GM21390 (cell line): ENCODE results near the gene PARP11.
A peak's percentile ranks its signal among the peaks of the same experiment; 100 is the strongest.

ENCODE experiments used
- ATAC-seq: cut with Tn5 transposase; IDR thresholded peaks from one replicate; pipeline ENCODE4 v1.9.1; 2021; ENCODE audit not compliant: unreplicated experiment

Gene PARP11

DNA sequence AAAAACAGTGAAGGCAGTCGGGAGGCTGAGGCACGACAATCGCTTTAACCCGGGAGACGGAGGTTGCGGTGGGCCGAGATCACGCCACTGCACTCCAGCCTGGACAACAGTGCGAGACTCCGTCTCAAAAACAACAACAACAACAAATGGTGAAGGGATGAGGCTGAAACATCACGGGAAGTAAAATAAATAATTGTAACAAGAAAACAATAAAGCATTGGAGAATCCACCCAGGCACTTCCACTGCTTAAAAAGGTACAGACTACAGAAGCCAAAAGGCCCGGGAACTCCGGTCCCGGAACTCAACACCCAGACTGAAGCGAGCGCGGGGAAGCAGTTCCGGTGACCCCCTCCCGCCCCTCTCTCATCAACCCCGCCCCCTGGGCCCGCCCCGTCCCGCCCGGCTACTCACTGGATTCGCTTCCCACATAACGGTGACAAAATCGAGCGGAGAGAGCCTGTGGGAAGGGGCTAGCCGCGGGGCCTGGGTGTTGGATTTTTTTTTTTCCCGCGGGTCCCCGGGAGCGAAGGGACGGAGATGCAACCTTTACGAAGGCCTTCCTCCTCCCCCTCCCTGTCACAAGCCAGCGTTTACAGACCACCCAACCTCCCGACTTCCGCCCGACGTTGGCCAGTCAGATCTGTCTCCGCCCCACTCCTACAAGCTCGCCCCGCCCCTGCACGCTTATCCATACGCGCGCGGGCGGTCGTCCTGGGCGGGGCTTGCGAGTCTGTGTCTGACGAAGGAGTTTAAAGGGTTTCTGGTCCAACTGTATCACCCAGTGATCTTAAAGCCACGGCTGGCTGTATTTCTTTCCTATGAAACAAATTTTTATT, at the start of gene PARP11:
Gene PARP11 (minus strand): TSS at position 600 of the 837 bp plus-strand sequence. CDS start 170 bp downstream, at position 430.
- peak; percentile 84 for ATAC-seq

DNA sequence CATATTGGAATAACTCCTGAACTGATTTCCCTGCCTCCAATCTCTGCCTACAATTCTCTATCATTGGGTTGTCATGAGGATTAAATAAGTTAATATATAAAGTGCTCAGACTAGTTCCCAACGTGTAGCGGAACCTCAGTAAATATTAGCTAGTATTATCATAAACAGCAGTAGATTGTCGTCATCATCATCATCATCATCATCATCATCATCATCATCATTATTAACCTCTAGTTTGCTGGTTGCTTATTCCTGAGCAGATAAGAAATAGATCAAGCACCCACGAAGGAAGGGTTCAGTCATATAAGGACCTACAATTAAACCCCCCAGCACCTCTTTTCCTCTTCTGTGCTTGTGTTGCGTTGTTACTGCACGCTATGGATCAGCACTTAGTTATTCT, 48.8 kb upstream of the PARP11 start:
- no peak for ATAC-seq

DNA sequence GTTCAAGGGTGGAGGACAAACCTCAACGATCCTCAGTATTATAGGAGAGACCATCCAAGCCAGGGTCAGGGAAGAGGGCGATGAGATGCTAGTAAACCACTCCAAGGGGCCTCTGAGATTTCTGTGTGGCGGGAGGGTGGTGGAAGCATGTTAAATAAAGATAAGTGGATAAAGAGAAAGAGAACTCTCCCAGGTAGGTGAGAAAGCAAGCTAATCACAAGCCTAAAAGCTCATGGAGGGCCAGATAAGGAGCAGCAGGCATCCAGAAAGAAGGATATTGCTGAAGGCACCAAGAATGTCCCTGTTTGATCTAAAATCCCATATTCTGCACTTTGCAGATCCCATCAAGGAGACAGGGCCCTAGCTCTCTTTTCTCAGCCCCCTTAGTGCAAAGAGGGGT, 48.3 kb upstream of the PARP11 start:
- no peak for ATAC-seq

GRCh38 chr12:3921151-3921471, 47.9 kb upstream of the PARP11 start:
- ATAC-seq = no peak

DNA sequence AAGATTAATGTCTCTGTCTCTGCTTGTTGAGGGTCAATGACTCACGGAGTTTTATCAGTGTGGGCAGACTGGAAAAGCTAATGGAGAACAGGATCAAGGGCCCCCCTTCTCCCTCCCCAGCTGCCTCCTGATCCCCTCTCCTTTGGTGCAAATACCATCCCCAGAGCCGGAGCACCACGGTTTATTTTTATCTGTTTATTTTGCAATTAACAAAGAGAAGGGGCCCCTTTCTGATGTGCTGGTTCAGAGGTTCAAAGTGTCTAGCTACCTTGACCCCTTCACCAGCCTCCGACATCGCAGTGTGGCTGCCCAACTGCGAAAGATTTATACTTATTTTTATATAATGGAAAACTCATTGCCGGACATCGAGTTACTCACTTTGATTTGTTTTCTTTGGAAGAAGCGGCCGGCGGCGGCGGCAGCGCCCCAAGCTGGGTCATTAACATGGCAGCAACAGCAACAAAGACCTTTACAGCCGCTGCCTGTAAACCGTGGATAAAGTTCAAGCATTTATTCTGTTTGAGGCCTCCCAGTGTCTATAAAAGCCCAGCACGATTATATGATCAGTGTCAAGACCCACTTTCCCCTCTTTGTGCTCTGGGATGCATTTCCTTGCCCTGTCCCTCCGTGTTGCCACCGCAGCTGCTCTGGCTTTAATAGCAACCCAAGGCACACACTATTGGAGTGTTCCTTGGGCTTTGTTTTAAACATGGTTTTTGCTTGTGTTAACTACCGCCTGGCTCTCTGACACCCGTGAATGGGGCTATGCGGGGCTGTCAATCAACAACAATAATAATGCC, 47.4 kb upstream of the PARP11 start:
- no peak for ATAC-seq

GRCh38 chr12:3913278-3913677, 40.1 kb upstream of the PARP11 start:
- no peak for ATAC-seq

DNA sequence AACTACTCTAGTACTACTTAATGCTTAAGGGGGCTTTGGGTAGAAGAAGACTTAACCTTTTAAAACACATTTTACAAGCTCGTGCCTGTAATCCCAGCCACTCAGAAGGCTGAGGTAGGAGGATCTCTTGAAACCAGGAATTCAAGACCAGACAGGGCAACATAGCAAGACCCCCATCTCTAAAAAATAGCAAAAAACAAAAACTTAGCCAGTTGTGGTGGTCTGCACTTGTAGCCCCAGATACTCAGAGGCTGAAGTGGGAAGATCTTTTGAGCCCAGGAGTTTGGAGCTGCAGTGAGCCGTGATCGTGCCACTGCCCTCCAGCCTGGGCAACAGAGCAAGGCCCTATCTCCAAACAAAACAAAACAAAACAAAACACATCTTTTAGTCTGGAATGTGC, 39.7 kb upstream of the PARP11 start:
- no peak for ATAC-seq

DNA sequence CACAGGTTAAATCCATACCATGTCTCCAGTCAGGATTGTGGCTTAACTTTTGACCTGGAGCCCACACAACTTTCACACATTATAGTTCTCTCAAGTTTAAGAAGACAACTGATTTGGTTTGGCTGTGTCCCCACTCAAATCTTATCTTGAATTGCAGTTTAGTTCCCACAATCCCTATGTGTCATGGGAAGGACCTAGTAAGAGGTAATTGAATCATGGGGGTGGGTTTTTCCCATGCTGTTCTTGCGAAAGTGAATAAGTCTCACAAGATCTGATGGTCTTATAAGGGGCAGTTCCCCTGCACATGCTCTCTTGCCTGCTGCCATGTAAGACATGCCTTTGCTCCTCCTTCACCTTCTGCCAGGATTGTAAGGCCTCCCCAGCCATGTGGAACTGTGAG, 38.2 kb upstream of the PARP11 start:
- no peak for ATAC-seq

DNA sequence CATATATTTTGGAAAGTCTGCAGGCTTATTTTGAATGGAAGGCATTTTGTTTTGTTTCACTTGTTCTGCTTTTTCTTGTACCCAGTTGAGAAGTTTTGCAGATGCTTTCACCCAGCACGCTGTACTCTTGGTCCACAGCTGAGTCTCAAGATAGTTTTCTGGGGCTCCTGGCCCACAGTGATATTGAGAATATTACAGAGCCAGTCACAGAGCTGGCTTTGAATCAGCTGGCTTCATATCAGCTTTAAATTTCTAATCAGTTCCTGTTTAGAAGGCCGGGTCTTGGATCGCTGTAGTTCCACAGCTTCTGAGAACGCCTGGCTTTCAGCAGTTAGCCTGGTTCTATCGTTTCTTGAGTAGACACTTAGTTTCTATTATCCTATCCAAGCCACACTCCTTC, 32.5 kb upstream of the PARP11 start:
- ATAC-seq = no peak

DNA sequence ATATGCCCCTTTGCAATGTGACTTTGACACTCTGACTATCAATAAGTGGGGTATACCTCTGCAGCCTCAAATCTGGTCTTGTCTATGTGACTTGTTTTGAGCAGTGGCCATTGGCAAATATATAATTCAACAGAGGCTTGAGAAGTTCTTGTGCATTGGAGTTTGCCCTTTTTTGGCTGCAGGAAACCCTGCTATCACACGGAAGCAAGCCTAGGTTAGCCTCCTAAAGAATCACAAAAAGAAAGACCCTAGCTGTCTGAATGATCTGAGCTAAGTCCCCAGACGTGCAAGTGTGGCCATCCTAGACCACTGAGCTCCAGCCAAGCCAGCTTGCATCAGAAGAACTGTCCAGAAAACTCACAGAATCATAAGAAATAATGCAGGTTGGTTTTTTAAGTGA, 31.8 kb upstream of the PARP11 start:
- ATAC-seq = no peak

DNA sequence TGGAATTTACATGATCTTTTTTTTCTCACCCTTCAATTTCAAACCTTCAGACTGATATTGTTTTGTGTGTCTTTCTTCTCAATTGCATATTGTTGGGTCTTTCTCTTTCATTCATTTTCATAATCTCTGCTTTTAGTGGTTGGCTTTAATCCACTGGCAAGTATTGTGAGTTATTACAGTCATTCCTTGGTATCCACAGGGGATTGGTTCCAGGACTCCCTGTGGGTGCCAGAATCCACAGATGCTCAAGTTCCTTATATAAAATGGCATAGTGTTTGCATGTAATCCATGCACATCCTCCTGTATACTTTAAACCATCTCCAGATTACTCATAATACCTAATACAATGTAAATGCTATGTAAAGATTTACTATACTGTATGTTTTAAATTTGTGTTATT, 29.7 kb upstream of the PARP11 start:
- no peak for ATAC-seq

GRCh38 chr12:3901116-3901515, 27.9 kb upstream of the PARP11 start:
- ATAC-seq = no peak

DNA sequence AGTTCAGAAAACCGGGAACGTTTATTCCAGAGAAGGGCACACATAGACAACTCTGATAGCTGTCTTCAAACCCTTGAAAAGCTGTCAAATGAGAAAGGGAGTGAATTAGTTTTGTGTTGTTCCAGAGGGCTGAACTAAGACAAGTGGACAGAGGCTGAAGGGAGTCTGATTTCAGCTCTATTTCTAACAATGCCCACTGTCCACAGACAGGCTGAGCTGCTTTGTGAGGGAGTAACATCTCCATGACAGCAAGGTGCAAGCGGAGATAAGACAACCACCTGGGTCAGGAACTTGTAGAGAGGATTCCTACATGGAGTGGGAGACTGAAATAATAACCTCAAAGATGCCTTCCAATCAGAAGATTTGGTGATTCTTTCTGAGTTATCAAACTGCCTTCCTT, 25.6 kb upstream of the PARP11 start:
- no peak for ATAC-seq

GRCh38 chr12:3897371-3897971, 24.3 kb upstream of the PARP11 start:
- no peak for ATAC-seq

DNA sequence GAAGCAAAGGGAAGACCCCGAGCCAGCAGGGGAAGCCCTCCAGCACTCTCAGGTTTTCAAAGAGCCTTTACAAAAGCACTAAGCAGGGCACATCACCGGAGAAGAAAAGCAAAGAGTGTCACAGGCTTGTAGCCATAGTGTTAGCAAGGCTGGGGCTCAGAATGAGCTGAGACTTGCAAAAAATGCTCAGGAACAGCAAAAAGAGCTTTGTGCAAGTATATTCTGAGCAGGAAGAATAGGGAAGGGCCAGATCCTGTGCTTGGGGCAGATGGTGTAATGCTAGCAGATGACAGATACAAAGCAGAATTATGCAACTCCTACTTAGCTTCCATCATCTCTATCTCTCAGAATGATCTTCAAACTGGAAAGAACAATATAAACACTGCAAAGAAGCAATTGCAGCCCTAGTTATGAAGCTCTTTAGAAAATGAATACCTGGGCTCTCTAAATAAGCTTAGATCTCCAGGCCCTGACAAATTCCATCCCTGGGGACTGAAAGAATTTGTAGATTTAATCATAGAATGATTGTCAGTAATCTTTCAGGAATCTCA, 23.7 kb upstream of the PARP11 start:
- ATAC-seq = no peak

GRCh38 chr12:3896356-3896755, 23.2 kb upstream of the PARP11 start:
- no peak for ATAC-seq

- no peak for ATAC-seq
Measured at GRCh38 chr12:3892631-3893030, 19.4 kb upstream of the PARP11 start.

- ATAC-seq = no peak
Measured at GRCh38 chr12:3891201-3891600, 18.0 kb upstream of the PARP11 start.

DNA sequence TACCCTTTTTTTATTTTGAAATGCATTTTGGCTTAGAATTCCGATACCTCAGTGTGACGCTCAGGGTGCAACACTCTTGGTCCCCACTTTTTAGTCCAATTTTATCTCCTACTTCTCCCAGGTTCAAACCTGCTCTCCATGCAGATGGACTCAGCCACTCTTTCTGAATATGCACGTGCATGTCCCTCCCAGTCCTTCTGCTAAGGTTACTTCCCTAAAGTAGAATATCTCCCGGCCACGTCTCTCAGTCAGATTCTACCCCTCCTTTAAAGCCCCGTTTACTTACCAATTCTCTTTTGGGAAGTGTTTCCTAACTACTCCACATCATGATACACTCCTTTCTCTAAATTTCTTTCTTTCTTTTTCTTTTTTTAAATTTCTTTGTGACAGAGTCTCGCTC, 15.5 kb upstream of the PARP11 start:
- no peak for ATAC-seq

DNA sequence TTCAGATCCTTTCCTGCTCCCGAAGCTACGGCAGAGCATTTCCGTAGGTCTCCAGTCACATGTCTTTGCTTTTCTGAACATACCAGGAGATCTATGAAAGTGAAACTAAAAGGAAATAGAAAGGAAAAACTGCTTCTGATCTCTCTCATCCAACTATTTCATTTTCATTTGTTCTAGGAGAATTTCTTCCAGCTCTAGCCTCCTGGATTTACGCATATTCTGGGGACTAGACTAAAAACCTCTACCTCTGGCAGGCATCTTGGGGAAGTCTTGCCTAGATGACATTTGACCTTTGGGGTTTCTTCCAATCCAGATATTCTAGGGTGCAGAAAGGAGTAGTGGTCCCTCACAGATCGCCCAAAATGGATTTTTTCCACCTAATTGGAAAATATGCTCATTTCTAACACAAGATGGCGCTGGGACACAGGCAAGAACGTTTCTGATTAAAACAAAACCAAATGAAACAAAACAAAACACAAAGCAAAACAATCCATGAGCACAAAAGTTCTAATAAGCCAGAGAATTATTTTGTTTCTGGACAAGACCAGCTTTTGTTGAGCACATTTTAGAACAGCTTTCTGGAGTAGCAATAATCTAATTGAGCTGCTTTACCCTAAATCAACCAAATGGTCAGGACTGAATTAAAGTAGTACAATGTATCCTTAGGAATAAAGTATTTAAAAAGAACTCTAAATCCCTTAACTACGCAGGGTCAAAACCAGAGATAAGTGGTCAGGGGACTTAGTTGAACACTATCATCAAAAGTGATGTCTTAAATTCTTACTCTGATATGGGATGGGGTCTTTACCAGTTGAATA, 12.3 kb upstream of the PARP11 start:
- no peak for ATAC-seq

DNA sequence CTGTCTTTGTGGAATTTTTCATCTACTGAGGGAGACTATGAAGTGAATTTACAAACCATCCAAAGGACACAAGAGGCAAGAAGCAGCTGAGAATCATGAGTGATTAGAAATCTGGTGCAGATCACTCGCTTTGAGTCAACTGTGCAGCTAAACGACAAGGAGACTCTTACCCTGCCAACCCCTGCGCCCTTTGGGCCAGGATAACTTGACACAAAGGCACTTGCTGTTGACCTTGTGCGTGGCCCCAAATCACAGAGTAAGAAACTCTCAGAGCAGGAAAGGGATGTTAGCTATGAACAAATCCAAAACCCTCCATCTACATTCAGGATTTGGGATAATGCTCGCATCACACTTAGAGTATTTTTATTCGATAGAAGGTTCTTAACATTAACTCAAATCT, 11.5 kb upstream of the PARP11 start:
- no peak for ATAC-seq
